Measurements from ENCODE around the gene SLC36A2.

Gene SLC36A2

DNA sequence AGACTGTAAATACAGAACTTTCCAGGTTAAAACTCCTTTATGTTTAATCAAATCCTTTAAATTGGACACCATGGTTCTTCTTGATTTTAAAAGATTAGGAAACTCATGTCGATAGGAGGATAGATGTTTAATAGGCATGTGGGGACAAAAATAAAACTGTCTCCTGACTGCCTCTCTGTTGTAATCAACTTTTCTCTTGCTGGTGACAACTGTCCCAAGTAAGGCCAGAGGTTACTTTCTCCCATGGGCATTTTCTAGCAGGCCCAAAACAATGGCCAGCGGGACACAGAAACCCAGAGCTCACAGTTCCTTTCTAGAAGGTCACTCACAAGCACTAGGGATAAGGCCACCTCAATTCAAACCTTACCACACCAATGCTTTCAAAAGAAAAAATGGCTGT lies 14.5 kb downstream of the SLC36A2 start:
- no peaks in the 10 kb centered on the region for H3K9me3 ChIP-seq (ENCODE audit: control insufficient read depth, insufficient read depth, low read length)
- WGBS (ENCODE audit: insufficient coverage, insufficient read length), result no CpG with 5 or more reads among the region's 2 CpGs

GRCh38 chr5:151328734-151329133 lies 18.6 kb downstream of the SLC36A2 start:
- H3K27ac ChIP-seq (ENCODE audit: low read length), result no peak overlapping the region
- whole genome bisulfite sequencing (ENCODE audit: insufficient coverage, insufficient read length), result no CpG with 5 or more reads among the region's 4 CpGs
- H3K4me1 ChIP-seq (ENCODE audit: control insufficient read depth, insufficient read depth, low read length), result no peaks in the 10 kb centered on the region
- H3K9me3 ChIP-seq (ENCODE audit: control insufficient read depth, insufficient read depth, low read length), result no peaks in the 10 kb centered on the region
- H3K27me3 ChIP-seq (ENCODE audit: control insufficient read depth, insufficient read depth, low read length), result no peaks in the 10 kb centered on the region
- no peaks in the 10 kb centered on the region for H3K36me3 ChIP-seq (ENCODE audit: control insufficient read depth, insufficient read depth, low read length)
- H3K4me3 ChIP-seq (ENCODE audit: low read length), result no peak overlapping the region
- DNase-seq (ENCODE audit: low read depth, low spot score), result no peak

More for the DNA sequence above, 14.5 kb downstream of the SLC36A2 start:
- Histone ChIP-seq H3K27ac (ENCODE audit: low read length) (no peak overlapping the region), H3K4me3 (ENCODE audit: low read length) (no peak overlapping the region), H3K27me3 (ENCODE audit: control insufficient read depth, insufficient read depth, low read length) (no peaks in the 10 kb centered on the region), H3K36me3 (ENCODE audit: control insufficient read depth, insufficient read depth, low read length) (no peaks in the 10 kb centered on the region), H3K4me1 (ENCODE audit: control insufficient read depth, insufficient read depth, low read length) (no peaks in the 10 kb centered on the region)
- no peak for DNase-seq (ENCODE audit: low read depth, low spot score)

- Histone ChIP-seq H3K27me3 (ENCODE audit: control insufficient read depth, insufficient read depth, low read length) (no peaks in the 10 kb centered on the region), H3K4me3 (ENCODE audit: low read length) (no peak overlapping the region), H3K27ac (ENCODE audit: low read length) (no peak overlapping the region), H3K36me3 (ENCODE audit: control insufficient read depth, insufficient read depth, low read length) (no peaks in the 10 kb centered on the region), H3K4me1 (ENCODE audit: control insufficient read depth, insufficient read depth, low read length) (no peaks in the 10 kb centered on the region), H3K9me3 (ENCODE audit: control insufficient read depth, insufficient read depth, low read length) (no peaks in the 10 kb centered on the region)
- DNase-seq (ENCODE audit: low read depth, low spot score), result no peak
- WGBS (ENCODE audit: insufficient coverage, insufficient read length), result no CpG with 5 or more reads among the region's 2 CpGs
Measured at GRCh38 chr5:151327585-151327984, 19.8 kb downstream of the SLC36A2 start.

DNA sequence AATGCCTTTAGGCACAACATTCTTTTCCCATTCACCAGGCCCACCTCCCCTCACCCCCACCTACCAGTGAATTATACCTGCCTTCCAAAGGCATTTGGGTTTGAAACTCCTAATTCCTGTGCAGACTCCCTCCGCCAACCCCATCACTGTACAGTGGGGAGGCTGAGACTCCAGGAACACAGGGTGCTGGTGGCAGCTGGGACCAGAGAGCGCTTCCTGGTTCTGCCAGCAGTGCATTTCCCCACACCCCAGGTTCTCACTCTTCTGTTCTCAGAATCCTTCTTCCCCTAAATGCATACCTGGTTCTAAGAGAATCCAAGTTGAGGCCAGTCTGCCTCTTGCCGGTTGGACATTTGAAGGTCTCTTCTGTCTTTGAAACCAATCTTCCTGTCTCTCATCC lies 21.1 kb downstream of the SLC36A2 start:
- Histone ChIP-seq H3K9me3 (ENCODE audit: control insufficient read depth, insufficient read depth, low read length) (no peaks in the 10 kb centered on the region), H3K27me3 (ENCODE audit: control insufficient read depth, insufficient read depth, low read length) (no peaks in the 10 kb centered on the region), H3K4me1 (ENCODE audit: control insufficient read depth, insufficient read depth, low read length) (no peaks in the 10 kb centered on the region), H3K27ac (ENCODE audit: low read length) (no peak overlapping the region), H3K36me3 (ENCODE audit: control insufficient read depth, insufficient read depth, low read length) (no peaks in the 10 kb centered on the region), H3K4me3 (ENCODE audit: low read length) (no peak overlapping the region)
- no peak for DNase-seq (ENCODE audit: low read depth, low spot score)
- WGBS (ENCODE audit: insufficient coverage, insufficient read length), result no CpG with 5 or more reads among the region's 3 CpGs

- WGBS (ENCODE audit: insufficient coverage, insufficient read length), result no CpG with 5 or more reads among the region's 4 CpGs
- no peak overlapping the region for H3K4me3 ChIP-seq (ENCODE audit: low read length)
Measured at GRCh38 chr5:151320481-151320880, 26.9 kb downstream of the SLC36A2 start.

DNA sequence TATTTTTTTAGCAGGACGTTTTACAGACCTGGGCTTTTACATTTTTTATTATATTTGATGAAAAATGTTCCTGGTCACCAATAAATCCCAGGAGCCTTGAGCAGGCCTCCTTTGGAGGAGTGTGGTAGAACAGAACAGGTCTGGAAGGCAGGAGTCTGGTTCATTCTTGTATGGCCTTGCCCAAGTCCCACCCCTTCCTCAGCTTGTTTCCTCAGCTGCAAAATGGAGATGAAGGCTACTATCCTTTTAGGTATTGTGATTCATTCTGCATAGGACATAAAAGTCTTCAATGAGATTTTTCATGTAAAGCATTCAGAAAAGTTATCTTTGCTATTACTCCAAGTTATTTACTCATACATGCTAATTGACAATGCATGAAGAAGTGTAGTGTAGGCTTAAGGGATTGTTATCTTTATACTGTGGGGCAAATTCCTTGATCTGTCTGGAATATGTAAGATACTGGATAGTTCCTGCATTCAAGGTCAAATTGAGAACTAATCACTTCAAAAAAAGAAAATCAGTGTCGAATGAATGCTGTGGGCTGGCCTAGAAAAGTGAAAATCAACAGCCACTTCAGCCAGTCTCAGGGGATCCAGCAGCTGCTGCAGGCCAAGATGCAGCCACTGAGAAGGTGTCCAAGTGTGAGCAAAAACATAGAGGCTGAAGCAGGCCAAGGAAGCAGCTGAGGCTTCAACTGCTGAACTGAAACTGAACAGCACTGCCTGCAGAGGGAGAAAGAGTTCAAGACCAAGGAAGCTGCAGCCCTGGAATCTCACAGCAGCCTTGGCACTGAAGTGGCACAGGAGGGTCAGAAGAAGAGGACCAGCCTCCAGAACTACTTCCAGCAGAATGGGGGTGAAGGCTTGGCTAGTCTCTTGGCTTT lies 28.3 kb downstream of the SLC36A2 start:
- no peaks in the 10 kb centered on the region for H3K27me3 ChIP-seq (ENCODE audit: control insufficient read depth, insufficient read depth, low read length)
- no peak for DNase-seq (ENCODE audit: low read depth, low spot score)
- no CpG with 5 or more reads among the region's 2 CpGs for WGBS (ENCODE audit: insufficient coverage, insufficient read length)

More at GRCh38 chr5:151320481-151320880, 26.9 kb downstream of the SLC36A2 start:
- H3K27me3 ChIP-seq (ENCODE audit: control insufficient read depth, insufficient read depth, low read length), result no peaks in the 10 kb centered on the region
- no peaks in the 10 kb centered on the region for H3K36me3 ChIP-seq (ENCODE audit: control insufficient read depth, insufficient read depth, low read length)
- H3K27ac ChIP-seq (ENCODE audit: low read length), result no peak overlapping the region
- no peaks in the 10 kb centered on the region for H3K9me3 ChIP-seq (ENCODE audit: control insufficient read depth, insufficient read depth, low read length)
- no peaks in the 10 kb centered on the region for H3K4me1 ChIP-seq (ENCODE audit: control insufficient read depth, insufficient read depth, low read length)
- no peak for DNase-seq (ENCODE audit: low read depth, low spot score)

DNA sequence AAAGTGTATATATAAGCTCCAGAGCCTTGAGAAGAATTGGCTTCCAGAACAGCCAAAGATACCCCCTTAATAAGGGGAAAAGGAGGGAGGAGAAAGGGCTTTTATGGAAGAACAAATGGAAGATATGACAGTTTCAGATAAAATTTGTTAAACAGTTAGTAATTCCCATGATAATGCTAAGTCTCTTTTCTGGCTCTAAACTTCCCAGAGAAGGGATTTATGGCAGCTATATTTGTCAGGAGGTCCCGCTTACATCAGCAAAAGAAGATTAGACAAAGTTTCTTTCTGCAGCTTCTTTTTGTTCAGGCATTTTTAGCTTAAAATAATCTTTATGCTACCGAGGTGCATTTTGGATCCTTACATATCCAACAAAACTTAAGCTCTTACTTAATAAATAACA lies 29.5 kb downstream of the SLC36A2 start:
- no peak overlapping the region for H3K27ac ChIP-seq (ENCODE audit: low read length)
- WGBS (ENCODE audit: insufficient coverage, insufficient read length), result no CpG with 5 or more reads among the region's 2 CpGs

More for the DNA sequence above, 28.3 kb downstream of the SLC36A2 start:
- H3K4me1 ChIP-seq (ENCODE audit: control insufficient read depth, insufficient read depth, low read length), result no peaks in the 10 kb centered on the region
- no peaks in the 10 kb centered on the region for H3K36me3 ChIP-seq (ENCODE audit: control insufficient read depth, insufficient read depth, low read length)
- no peak overlapping the region for H3K27ac ChIP-seq (ENCODE audit: low read length)
- no peak overlapping the region for H3K4me3 ChIP-seq (ENCODE audit: low read length)
- H3K9me3 ChIP-seq (ENCODE audit: control insufficient read depth, insufficient read depth, low read length), result no peaks in the 10 kb centered on the region

DNA sequence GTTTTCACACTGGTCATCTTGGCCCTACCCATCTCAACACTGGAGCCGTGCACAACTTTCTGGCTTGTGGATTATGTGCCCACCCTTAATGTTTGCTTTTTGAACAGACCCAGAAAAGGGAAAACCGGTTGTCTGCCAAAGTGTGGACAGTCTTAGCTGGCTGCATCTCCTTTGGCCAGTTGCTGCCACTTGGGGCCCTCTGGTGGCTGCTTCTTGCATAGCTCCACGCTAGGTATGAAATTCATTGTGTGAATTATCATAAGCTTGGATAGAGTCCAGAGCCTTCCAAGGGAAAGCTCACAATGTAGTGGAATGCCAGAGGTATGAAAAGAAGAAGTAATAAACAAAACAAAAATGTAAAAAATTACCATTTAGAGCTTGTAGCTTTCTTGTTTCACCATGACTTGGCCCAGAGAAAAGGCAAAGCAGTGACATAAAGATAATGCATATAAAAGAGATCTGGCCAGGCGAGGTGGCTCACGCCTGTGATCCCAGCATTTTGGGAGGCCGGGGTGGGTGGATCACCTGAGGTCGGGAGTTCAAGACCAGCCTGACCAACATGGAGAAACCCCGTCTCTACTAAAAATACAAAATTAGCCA lies 31.3 kb downstream of the SLC36A2 start:
- Histone ChIP-seq H3K9me3 (ENCODE audit: control insufficient read depth, insufficient read depth, low read length) (no peaks in the 10 kb centered on the region), H3K27ac (ENCODE audit: low read length) (no peak overlapping the region), H3K36me3 (ENCODE audit: control insufficient read depth, insufficient read depth, low read length) (no peaks in the 10 kb centered on the region), H3K4me1 (ENCODE audit: control insufficient read depth, insufficient read depth, low read length) (peaks cover 1% of the 10 kb centered on the region; the same call in 1 of the 2 replicates), H3K4me3 (ENCODE audit: low read length) (no peak overlapping the region), H3K27me3 (ENCODE audit: control insufficient read depth, insufficient read depth, low read length) (no peaks in the 10 kb centered on the region)
- peak; percentile 45 for DNase-seq (ENCODE audit: low read depth, low spot score)
- WGBS (ENCODE audit: insufficient coverage, insufficient read length), result no CpG with 5 or more reads among the region's 8 CpGs

More for the DNA sequence above, 29.5 kb downstream of the SLC36A2 start:
- H3K4me1 ChIP-seq (ENCODE audit: control insufficient read depth, insufficient read depth, low read length), result peaks cover 1% of the 10 kb centered on the region; the same call in 1 of the 2 replicates
- no peaks in the 10 kb centered on the region for H3K36me3 ChIP-seq (ENCODE audit: control insufficient read depth, insufficient read depth, low read length)
- H3K27me3 ChIP-seq (ENCODE audit: control insufficient read depth, insufficient read depth, low read length), result no peaks in the 10 kb centered on the region
- H3K9me3 ChIP-seq (ENCODE audit: control insufficient read depth, insufficient read depth, low read length), result no peaks in the 10 kb centered on the region
- H3K4me3 ChIP-seq (ENCODE audit: low read length), result no peak overlapping the region
- DNase-seq (ENCODE audit: low read depth, low spot score), result no peak

GRCh38 chr5:151313357-151313756 lies 34.0 kb downstream of the SLC36A2 start:
- H3K4me1 ChIP-seq (ENCODE audit: control insufficient read depth, insufficient read depth, low read length), result peaks cover 1% of the 10 kb centered on the region; the same call in 1 of the 2 replicates
- no peak overlapping the region for H3K4me3 ChIP-seq (ENCODE audit: low read length)
- no CpG with 5 or more reads among the region's 2 CpGs for WGBS (ENCODE audit: insufficient coverage, insufficient read length)
- no peak for DNase-seq (ENCODE audit: low read depth, low spot score)
- no peaks in the 10 kb centered on the region for H3K36me3 ChIP-seq (ENCODE audit: control insufficient read depth, insufficient read depth, low read length)
- H3K27me3 ChIP-seq (ENCODE audit: control insufficient read depth, insufficient read depth, low read length), result no peaks in the 10 kb centered on the region
- no peaks in the 10 kb centered on the region for H3K9me3 ChIP-seq (ENCODE audit: control insufficient read depth, insufficient read depth, low read length)
- no peak overlapping the region for H3K27ac ChIP-seq (ENCODE audit: low read length)

GRCh38 chr5:151312756-151313324 lies 34.5 kb downstream of the SLC36A2 start:
- H3K27ac ChIP-seq (ENCODE audit: low read length), result no peak overlapping the region
- H3K4me1 ChIP-seq (ENCODE audit: control insufficient read depth, insufficient read depth, low read length), result peaks cover 1% of the 10 kb centered on the region; the same call in 1 of the 2 replicates
- H3K9me3 ChIP-seq (ENCODE audit: control insufficient read depth, insufficient read depth, low read length), result no peaks in the 10 kb centered on the region
- no peaks in the 10 kb centered on the region for H3K36me3 ChIP-seq (ENCODE audit: control insufficient read depth, insufficient read depth, low read length)
- H3K27me3 ChIP-seq (ENCODE audit: control insufficient read depth, insufficient read depth, low read length), result no peaks in the 10 kb centered on the region
- DNase-seq (ENCODE audit: low read depth, low spot score), result no peak
- H3K4me3 ChIP-seq (ENCODE audit: low read length), result no peak overlapping the region
- WGBS (ENCODE audit: insufficient coverage, insufficient read length), result no CpG with 5 or more reads among the region's 5 CpGs

Data from iPS DF 6.9 (cell line).